ENCODE measurements around the gene SNAPC5. TPM values are rescaled to one million over a fixed set of nuclear protein-coding genes. Genes with fewer than 3 reads are reported as not detected.

Gene SNAPC5
- total and polyA plus RNA-seq, 2 of the 13 experiments (the other 11 are each of a cell fraction or from before 2014, with no cell fraction given) = 14.8 to 36.2 TPM

GRCh38 chr15:66505430-66505811 lies 7.9 kb upstream of the SNAPC5 start:
- Histone ChIP-seq H3K4me3 (replicated peaks in 1 of 3; ENCODE audit: insufficient read depth in 1 of 3, low read depth in 2 of 3, low read length in 3 of 3) (peak overlapping the region; percentile 69 to 100 (median 88)), H3K27me3 (ENCODE audit: control insufficient read depth in 1 of 2, insufficient read depth in 2 of 2, low read length in 2 of 2) (peaks cover 0 to 5% of the 10 kb centered on the region in 2 experiments; a peak in 1 of 5 replicates), H4K20me1 (ENCODE audit: insufficient read depth, low read length) (peaks cover 27% of the 10 kb centered on the region), H3K4me1 (ENCODE audit: insufficient read depth, low read length) (peaks cover 47% of the 10 kb centered on the region), H3K27ac (ENCODE audit: extremely low read length, insufficient read depth, low read length) (peak overlapping the region; percentile 89), H3K4me2 (ENCODE audit: low read depth, low read length) (peak overlapping the region; percentile 93), H3K36me3 (replicated peaks in 1 of 2; ENCODE audit: control insufficient read depth in 1 of 2, insufficient read depth in 2 of 2, low read length in 2 of 2) (peaks cover 4 to 28% of the 10 kb centered on the region in 2 experiments; a peak in 4 of 5 replicates), H3K79me2 (ENCODE audit: insufficient read depth, low read length) (peaks cover 55% of the 10 kb centered on the region), H2AFZ (ENCODE audit: low read length) (peak overlapping the region; percentile 16), H3K9ac (ENCODE audit: insufficient read depth, low read depth, low read length) (peak overlapping the region; percentile 96), H3K9me3 (ENCODE audit: low read length) (no peaks in the 10 kb centered on the region)
- in situ Hi-C loops (cut with HindIII; ENCODE audit: extremely low pct_ligation_motif_present, low pct_unique_long_range_greater_than_20kb) = no loop called here
- ChIA-PET POLR2A (interaction anchor here (0.6 to 1.4 kb wide), 22 partner anchors 8 to 1801 kb away, joined by 3 to 13 read pairs (median 4); partner anchors contain the start of genes LCTL, MAP2K1, RAB11A and SNAPC5), CTCF (ENCODE audit: low intra/inter-chr PET ratio, low total read pairs) (no interaction called here)
- intact Hi-C loops (cut with micrococcal nuclease; ENCODE audit: unreplicated experiment) = loop anchor here (5.0 kb wide), 1 partner anchor 62 kb away; the partner anchor contains the start of gene LCTL
- ATAC-seq (no peak), FAIRE-seq (no peak), DNase-seq (ENCODE audit: low spot score) (no peak)
- BruUV-seq (replicated peaks) = TSS peak; percentile 86
- 2% methylated on average over 13 of the region's 13 CpGs for WGBS (ENCODE audit: low lambda C conversion rate)
- TF ChIP-seq CEBPG (CRISPR knock-in tag; IDR thresholded peaks at IDR 0.05) (no peak), HDAC1 (CRISPR knock-in tag; IDR thresholded peaks at IDR 0.05) (peak; percentile 12; the same call in 1 of the 2 replicates), CHD4 (IDR thresholded peaks at IDR 0.05; ENCODE audit: borderline replicate concordance, low read length) (no peak), SMAD1 (CRISPR knock-in tag; IDR thresholded peaks at IDR 0.05; ENCODE audit: borderline replicate concordance, low read depth) (no peak), ZFP91 (CRISPR knock-in tag; IDR thresholded peaks at IDR 0.05; ENCODE audit: borderline replicate concordance) (0 out of 2 replicates have a peak, but pooled peaks have one; percentile 0), BORCS8-MEF2B (CRISPR knock-in tag; IDR thresholded peaks at IDR 0.05) (peak; percentile 60; the same call in 1 of the 2 replicates), POGK (CRISPR knock-in tag; conservative IDR thresholded peaks at IDR 0.05) (no peak), HNF1B (CRISPR knock-in tag; IDR thresholded peaks at IDR 0.05) (0 out of 2 replicates have a peak, but pooled peaks have one; percentile 9), EED (CRISPR knock-in tag; IDR thresholded peaks at IDR 0.05) (0 out of 2 replicates have a peak, but pooled peaks have one; percentile 1), ZNF768 (CRISPR knock-in tag; IDR thresholded peaks at IDR 0.05) (no peak), ZNF614 (CRISPR knock-in tag; IDR thresholded peaks at IDR 0.05; ENCODE audit: borderline replicate concordance) (0 out of 2 replicates have a peak, but pooled peaks have one; percentile 1), ZNF687 (CRISPR knock-in tag; IDR thresholded peaks at IDR 0.05) (peak; percentile 14; the same call in 1 of the 2 replicates), HNRNPLL (IDR thresholded peaks at IDR 0.05; ENCODE audit: low read depth, low read length, poor library complexity, severe bottlenecking) (peak; percentile 4), CREB1 (IDR thresholded peaks at IDR 0.05) (peak; percentile 71), CREB1 (CRISPR knock-in tag; IDR thresholded peaks at IDR 0.05) (no peak)

Data from HepG2 (cell line).